GM21786 (cell line): ENCODE measurements around the gene PPIF.

Source experiments
- ATAC-seq: cut with Tn5 transposase; IDR thresholded peaks from one replicate; pipeline ENCODE4 v1.9.1; 2021; ENCODE audit not compliant: unreplicated experiment

Gene PPIF

DNA sequence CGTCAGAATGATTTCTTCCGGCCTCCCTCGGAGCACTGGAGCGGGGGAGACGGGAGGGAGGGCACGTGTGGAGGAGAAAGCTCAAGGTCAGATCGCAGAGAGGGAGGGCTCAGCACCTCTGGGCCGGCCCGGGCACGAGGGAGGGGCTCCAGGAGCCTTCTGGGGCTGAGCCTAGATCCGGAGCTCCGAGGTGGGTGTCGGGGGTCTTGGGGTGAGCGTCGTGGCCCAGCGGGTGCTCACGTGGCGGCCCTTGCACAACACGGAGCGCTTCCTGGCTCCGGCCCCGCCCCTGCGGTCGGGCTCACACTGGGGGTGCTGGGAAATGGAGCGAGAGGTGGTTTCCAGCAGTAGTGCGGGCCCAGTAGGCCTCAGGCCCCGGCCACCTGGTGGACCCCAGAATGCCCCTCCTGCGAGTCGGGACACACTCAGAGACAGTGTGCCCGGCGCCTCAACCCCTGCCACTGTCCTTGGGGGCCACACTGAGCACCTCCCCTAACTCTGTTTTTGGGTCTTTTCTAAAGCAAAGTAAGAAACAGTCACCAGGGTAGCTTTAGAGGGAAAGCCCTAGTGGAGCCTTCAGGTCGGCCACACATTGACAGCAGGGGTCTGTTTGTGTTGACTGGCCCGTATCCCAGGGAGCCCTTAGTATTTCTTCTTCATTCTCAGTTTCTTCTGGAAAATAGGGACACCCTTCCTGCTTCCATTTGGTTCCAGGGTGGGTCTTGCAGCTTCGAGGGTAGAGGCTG lies 798 bp downstream of the PPIF start:
- ATAC-seq, result peak; percentile 69

GRCh38 chr10:79348640-79348988 lies 1.3 kb downstream of the PPIF start:
- ATAC-seq, result no peak

DNA sequence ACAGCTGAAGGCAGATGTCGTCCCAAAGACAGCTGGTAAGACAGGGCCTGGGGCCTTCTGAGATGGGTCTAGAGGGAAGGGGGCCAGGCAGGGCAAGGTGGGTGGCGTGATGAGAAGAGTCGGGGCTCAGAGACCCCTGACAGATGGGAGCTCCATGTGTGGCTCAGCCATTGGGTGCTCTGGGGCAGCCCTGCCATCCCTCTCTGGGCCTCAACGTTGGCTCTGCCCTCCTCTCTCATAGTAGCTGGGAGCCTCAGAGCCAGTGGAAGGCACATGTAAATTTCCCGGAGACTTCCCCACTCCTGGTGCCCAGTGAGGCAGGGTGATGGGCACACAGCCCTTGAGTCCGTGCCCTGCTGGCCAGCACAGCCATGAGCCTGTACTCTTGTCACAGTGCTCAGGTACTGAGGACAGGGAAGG lies 1.8 kb downstream of the PPIF start:
- no peak for ATAC-seq

- no peak for ATAC-seq
These were observed 2.6 kb downstream of the PPIF start for GRCh38 chr10:79349766-79350406.

DNA sequence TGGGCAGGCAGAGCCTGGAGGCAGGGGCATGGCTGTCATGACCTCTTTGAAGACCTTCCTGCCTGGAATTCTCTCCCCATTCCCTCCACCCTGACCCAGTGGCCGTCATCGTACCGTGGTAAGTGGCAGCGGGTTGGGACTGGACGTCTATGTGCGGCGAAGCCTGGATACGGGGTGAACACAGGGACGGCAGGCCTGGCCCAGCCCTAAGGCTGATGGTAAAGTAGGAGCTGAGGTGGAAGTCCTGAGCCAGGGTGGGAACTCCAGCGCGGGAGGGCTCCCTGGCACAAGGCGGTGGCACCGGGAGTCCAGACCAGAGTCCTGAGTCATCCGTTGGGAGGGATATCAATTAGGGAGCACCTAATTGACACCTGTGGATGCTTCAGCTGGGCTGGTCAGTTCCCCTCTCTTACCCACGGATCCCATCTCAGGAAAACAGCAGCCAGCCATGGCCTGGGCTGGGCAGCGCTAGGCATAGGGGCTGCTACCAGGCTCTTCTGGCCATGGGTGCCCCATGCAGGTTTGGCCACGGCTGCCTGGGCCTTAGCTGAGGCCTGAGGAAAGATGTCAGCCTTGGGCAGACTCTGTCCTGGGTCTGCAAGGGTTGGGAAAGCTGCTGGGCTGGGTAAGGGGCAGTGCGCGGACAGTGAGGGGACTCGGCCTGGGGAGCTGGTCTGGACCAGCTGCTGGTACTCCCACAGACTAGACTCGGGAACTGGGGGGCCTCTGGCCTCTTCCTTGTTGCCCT lies 3.3 kb downstream of the PPIF start:
- no peak for ATAC-seq

- no peak for ATAC-seq
These were observed 4.1 kb downstream of the PPIF start for GRCh38 chr10:79351332-79351731.

GRCh38 chr10:79352035-79352877 lies 5.0 kb downstream of the PPIF start:
- ATAC-seq, result no peak

DNA sequence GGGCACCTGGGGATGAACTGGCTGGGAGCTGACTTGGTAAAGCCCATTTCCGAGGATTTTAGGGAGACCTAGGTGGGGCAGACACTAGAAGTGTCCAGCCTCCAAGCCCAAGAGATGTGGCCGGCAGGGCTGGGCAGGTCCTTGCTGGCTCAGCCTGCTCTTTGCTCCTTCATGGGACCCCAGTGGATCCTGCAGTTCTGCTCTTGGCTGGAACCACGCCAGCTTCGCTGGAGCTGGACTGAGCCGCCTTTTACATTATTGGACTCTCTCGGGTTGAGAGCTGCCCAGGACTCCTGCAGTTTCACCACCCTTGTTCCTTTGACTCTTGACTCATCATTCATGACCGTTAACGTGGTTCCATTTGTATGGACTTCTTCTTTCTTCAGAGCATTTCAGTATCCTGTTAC lies 5.7 kb downstream of the PPIF start:
- ATAC-seq, result no peak

- no peak for ATAC-seq
These were observed 6.5 kb downstream of the PPIF start for GRCh38 chr10:79353726-79354125.

DNA sequence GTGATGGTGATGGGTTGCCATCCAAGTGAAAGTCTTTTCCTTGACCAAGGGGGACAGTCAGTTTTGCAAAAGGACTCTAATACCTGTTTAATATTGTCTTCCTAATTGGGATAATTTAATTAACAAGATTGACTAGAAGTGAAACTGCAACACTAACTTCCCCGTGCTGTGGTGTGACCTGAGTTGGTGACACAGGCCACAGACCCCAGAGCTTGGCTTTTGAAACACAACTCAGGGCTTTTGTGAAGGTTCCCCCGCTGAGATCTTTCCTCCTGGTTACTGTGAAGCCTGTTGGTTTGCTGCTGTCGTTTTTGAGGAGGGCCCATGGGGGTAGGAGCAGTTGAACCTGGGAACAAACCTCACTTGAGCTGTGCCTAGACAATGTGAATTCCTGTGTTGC lies 6.9 kb downstream of the PPIF start:
- no peak for ATAC-seq

DNA sequence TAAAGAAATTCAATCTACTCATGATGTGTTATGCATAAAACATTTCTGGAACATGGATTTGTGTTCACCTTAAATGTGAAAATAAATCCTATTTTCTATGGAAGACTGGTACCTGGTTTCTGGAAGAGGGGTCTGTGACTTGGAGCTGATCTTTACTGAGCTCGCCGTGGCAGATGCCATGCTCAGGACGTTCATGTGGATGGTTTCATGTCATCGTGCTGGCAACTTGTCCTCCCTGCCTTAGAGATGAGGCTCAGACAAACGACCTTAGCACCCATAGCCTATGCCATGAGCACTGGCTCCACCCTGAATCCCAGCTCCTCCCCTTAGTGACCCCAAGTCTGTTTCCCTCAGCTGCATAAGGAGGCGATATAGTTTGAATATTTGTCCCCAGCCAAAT lies 7.3 kb downstream of the PPIF start:
- no peak for ATAC-seq

DNA sequence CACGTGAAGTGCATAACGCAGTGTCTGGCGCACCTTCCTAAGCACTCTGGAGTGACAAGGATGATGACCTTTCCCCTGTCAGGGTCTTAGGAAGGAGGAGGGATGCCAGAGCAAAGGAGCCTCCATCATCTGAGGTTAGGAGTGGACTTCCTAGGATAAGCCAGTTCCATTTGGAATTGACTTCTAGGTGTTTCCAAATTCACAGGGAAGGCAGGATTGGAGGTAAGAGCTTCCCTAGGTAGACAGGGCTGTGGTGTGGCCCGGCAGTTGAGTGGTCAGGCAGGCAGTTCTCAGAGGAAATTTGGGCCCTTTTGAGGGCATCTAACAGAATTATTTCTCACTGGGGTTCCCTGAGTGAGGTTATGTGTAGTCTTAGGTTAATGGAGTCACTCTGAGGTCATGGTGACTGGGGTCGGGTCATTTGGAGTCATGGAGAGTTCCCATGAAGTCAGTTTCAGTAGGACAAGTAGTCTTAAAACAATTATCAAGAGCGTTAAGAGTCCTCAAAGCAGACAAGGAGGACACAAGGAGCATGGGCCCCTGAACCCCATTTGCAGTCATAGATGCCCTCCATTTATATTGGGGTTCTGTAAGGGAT lies 8.2 kb downstream of the PPIF start:
- ATAC-seq, result no peak

DNA sequence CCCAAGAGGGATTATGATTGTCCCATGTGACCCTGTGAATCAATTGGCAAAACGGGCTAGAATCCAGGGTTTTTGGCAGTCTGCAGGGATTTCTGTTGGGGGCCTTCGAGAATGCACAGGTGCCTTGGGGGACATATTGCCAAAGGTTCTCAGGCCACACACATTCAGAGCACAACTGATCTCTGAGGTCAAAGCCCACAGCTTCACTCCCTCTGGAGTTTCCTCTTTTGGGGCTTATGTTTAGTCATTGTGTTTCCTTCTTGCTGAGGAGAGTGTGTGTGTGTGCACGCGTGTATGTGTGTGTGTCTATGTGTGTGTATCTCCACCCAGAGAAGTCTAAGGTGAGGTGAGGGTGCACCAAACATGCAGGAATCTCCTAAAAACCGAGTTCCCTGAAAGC lies 8.8 kb downstream of the PPIF start:
- no peak for ATAC-seq

- no peak for ATAC-seq
These were observed 9.9 kb downstream of the PPIF start for GRCh38 chr10:79357180-79357579.

GRCh38 chr10:79358811-79359210 lies 11.5 kb downstream of the PPIF start:
- ATAC-seq, result no peak

GRCh38 chr10:79359816-79360498 lies 12.7 kb downstream of the PPIF start:
- no peak for ATAC-seq

GRCh38 chr10:79360499-79361342 lies 13.5 kb downstream of the PPIF start:
- ATAC-seq, result no peak

- ATAC-seq, result no peak
These were observed 14.6 kb downstream of the PPIF start for GRCh38 chr10:79361726-79362397.
